ENCODE results near the gene OR52K2. TPM values are rescaled to one million over a fixed set of nuclear protein-coding genes. Genes with fewer than 3 reads are reported as not detected.

OR52K2 gene
- polyA plus RNA-seq, 1 experiment: not detected

DNA sequence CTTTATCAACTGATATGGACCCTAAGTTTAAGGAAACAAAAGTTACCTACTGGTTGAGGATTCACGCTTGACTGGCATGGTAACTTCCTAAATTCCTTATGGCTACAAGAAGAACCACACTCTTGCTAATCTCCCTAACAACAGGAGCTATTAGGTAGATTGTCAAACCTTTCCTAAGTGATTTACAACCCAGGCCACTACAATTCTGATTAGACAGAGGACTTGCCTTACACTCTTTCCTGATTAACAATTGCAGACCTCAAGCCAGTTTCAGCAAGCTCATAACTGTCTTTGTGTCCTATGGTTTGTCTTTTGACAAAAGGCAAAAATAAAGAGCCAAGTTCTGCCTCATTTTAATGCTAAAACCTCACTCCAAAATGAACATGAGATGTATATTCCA lies 16.3 kb downstream of the OR52K2 start:
- TF ChIP-seq, protein P1, sequence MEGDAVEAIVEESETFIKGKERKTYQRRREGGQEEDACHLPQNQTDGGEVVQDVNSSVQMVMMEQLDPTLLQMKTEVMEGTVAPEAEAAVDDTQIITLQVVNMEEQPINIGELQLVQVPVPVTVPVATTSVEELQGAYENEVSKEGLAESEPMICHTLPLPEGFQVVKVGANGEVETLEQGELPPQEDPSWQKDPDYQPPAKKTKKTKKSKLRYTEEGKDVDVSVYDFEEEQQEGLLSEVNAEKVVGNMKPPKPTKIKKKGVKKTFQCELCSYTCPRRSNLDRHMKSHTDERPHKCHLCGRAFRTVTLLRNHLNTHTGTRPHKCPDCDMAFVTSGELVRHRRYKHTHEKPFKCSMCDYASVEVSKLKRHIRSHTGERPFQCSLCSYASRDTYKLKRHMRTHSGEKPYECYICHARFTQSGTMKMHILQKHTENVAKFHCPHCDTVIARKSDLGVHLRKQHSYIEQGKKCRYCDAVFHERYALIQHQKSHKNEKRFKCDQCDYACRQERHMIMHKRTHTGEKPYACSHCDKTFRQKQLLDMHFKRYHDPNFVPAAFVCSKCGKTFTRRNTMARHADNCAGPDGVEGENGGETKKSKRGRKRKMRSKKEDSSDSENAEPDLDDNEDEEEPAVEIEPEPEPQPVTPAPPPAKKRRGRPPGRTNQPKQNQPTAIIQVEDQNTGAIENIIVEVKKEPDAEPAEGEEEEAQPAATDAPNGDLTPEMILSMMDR (IDR thresholded peaks at IDR 0.05; ENCODE audit: low read depth, low read length): no peak
- H3K27ac ChIP-seq (ENCODE audit: low read depth, low read length): no peak overlapping the region
- no peak for DNase-seq (ENCODE audit: low read depth, low spot score)
- no peaks in the 10 kb centered on the region for H3K27me3 ChIP-seq (ENCODE audit: control insufficient read depth, insufficient read depth, low read length)
- no peaks in the 10 kb centered on the region for H3K9me3 ChIP-seq (ENCODE audit: control insufficient read depth, insufficient read depth, low read length)
- ChIA-PET CTCF (no interaction called here), POLR2A (no interaction called here)
- H3K4me3 ChIP-seq (ENCODE audit: low read depth, low read length): no peak overlapping the region

DNA sequence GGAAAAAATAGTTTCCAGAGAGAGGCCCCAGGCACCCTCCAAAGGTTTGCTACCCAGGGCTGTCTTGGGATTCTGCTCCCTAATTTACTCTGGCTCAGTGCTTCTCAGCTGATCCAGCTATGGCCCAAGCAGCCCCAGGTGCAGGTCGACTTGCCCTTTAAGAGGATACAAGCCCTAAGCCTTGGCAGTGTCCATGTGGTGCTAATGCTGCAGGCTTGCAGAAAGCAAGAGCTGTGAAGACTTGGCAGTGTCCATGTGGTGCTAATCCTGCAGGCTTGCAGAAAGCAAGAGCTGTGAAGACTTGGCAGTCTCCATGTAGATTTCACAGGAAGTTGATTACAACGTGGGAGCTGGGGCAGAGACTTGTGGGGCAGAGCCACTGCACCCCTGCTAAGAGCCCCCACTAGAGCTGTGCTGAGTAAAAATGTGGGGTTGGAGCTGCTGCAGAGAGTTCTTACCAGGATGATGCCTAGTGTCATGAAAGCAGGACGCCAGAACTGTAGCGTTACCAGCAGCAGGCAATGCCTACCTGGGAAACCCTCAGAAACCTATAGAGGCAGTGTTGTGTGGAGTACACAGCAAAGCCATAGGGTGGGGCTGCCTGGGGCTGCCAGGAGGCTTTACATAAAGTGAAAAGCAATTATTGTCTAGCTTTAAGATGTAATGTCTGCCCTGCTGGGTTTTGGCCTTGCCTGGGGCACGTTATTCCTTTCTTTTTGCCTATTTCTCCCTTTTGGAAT lies 17.2 kb downstream of the OR52K2 start:
- DNase-seq (ENCODE audit: low read depth, low spot score): no peak
- ChIA-PET POLR2A (no interaction called here), CTCF (no interaction called here)
- H3K27ac ChIP-seq (ENCODE audit: low read depth, low read length): no peak overlapping the region
- no peaks in the 10 kb centered on the region for H3K9me3 ChIP-seq (ENCODE audit: control insufficient read depth, insufficient read depth, low read length)
- no peak overlapping the region for H3K4me3 ChIP-seq (ENCODE audit: low read depth, low read length)
- H3K27me3 ChIP-seq (ENCODE audit: control insufficient read depth, insufficient read depth, low read length): no peaks in the 10 kb centered on the region
- TF ChIP-seq, protein P1 (IDR thresholded peaks at IDR 0.05; ENCODE audit: low read depth, low read length): no peak

DNA sequence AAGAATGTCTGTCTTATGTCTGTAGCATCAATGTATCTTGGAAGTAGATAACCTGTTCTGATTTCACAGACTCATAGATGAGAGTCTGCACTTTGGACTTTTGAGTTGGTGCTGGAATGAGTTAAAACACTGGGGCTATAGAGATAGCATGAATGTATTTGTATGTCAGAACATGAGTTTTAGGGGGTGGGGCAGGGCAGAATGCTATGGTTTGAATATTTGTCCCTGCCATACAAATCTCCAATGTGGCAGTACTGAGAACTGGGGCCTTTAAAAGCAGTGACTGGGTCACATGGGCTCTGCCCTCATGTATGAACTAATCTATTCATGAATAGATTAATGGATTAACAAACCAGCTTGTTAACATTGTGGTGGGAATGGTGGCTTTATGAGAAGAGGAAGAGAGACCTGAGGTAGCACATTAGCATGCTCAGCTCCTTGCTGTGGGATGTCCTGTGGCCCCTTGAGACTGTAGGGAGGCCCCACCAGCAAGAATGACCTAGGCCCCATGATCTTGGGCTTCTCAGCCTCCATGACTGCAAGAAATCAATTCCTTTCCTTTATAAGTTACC lies 17.9 kb downstream of the OR52K2 start:
- ChIA-PET CTCF (no interaction called here), POLR2A (no interaction called here)
- H3K4me3 ChIP-seq (ENCODE audit: low read depth, low read length): no peak overlapping the region
- no peaks in the 10 kb centered on the region for H3K27me3 ChIP-seq (ENCODE audit: control insufficient read depth, insufficient read depth, low read length)
- DNase-seq (ENCODE audit: low read depth, low spot score): no peak
- no peak overlapping the region for H3K27ac ChIP-seq (ENCODE audit: low read depth, low read length)
- no peaks in the 10 kb centered on the region for H3K9me3 ChIP-seq (ENCODE audit: control insufficient read depth, insufficient read depth, low read length)
- TF ChIP-seq, protein P1 (IDR thresholded peaks at IDR 0.05; ENCODE audit: low read depth, low read length): no peak

DNA sequence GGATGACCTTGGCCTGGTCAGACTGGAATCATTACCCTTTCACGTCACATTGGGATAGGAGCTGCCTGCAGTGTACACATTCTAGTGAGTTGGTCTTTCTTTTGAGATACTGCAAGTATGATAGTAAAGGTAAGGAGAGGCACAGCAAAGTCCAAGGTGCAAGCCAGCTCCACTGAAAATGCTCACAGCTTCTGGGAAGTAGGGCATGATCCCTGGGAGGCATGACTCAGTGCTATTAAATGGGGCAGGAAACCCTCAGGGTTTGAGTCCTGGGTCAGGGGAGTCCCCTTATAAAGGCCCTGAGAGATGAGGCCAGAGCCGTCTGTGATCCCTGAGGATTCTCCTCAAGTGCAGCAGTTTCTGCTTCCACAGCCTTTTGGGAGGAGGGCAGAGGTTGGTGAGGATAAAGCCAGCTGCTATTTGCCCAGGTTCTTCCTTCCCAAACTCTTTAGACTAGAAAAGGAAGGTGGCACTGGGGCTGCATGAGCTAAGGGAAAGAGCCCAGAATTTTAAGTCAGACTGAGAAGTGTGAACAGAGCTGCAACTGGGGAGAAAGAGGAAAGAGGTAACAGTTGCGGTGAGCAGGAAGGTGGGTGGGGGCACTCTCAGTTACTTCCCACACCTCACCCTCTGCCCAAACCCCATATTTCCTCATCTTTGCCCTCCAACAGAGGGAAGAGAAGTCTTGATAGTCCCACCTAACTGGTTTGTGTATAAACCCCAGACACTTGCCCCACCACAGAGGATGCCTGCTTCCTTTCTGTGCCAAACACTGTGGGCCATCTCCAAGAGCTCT lies 18.9 kb downstream of the OR52K2 start:
- no peaks in the 10 kb centered on the region for H3K27me3 ChIP-seq (ENCODE audit: control insufficient read depth, insufficient read depth, low read length)
- DNase-seq (ENCODE audit: low read depth, low spot score): no peak
- no peak overlapping the region for H3K27ac ChIP-seq (ENCODE audit: low read depth, low read length)
- no peaks in the 10 kb centered on the region; the same call in 1 of the 2 replicates for H3K9me3 ChIP-seq (ENCODE audit: control insufficient read depth, insufficient read depth, low read length)
- CTCF ChIA-PET: no interaction called here
- TF ChIP-seq, protein P1 (IDR thresholded peaks at IDR 0.05; ENCODE audit: low read depth, low read length): no peak
- POLR2A ChIA-PET: no interaction called here
- H3K4me3 ChIP-seq (ENCODE audit: low read depth, low read length): no peak overlapping the region

DNA sequence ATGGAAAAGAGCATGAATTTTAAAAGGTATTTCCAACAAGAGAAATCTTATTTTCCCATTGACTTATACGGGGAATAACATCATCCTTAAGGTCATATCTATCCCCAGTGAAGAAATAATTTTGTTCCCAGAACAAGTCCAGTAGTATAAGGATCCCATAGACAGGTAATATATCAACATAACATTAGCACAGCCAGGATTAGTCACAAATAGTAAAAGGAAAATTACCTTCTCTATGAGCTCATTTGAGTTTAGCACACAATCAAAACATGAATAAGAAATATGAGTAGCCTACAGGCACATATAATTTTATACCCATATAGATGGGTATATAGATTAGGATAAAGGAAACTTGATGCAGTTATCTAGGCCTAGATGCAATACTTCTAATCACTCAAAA lies 30.5 kb downstream of the OR52K2 start:
- TF ChIP-seq, protein P1 (IDR thresholded peaks at IDR 0.05; ENCODE audit: low read depth, low read length): no peak
- no peak for DNase-seq (ENCODE audit: low read depth, low spot score)
- Histone ChIP-seq H3K9me3 (ENCODE audit: control insufficient read depth, insufficient read depth, low read length) (no peaks in the 10 kb centered on the region), H3K4me3 (ENCODE audit: low read depth, low read length) (no peak overlapping the region), H3K27ac (ENCODE audit: low read depth, low read length) (no peak overlapping the region), H3K27me3 (ENCODE audit: control insufficient read depth, insufficient read depth, low read length) (no peaks in the 10 kb centered on the region)
- ChIA-PET POLR2A (no interaction called here), CTCF (interaction anchor here (1.9 kb wide), 1 partner anchor 13 kb away, joined by 8 read pairs; no protein-coding TSS in a partner anchor)

All from AG04450 (cell line).